Measurements from ENCODE around the gene PFKFB2.

PFKFB2 gene

DNA sequence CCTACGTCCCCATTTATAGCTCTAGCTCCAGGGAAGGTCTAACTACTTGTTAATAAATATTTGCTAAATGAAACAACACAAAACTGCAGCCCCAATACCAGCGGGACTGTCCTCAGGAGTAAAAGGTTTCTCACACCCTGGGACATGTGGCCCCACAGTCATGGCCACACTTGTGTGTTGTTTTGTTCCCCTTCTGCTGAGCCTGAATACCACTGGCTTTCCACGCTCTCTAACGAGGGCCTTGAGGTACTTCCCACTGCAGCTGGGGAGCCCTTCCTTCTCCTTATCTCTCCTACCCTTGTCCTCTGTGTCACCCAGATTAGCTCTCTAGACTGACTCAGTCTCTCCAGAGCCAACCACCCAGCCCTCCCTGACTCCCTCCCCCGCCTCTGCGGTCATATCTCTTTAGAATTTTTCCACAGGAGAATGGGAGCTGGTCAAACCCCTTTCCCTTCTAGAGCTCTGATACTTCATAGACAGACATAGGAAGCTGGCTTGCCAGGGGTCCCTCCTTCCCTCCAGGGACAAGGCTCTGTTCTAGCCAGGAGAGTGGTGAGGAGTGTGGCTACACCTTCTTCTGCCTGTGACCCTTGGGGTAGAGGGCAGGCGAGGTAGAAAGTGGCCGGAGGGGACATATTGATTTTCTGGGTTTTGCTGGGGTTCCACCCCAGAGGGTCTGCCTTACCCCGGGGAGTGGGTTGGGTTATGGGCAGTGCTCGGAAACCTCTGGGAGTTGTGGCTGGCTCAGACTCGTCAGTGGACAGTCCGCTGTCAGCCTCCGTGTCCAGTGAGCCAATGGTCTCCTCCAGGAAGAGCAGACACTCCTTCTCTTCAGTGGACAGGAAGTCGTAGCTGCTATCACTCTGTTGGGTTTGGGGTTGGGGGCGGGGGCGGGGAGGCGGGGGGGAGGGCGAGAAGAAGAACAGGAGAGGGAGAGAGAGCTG is 28.6 kb upstream of the PFKFB2 start:
- no peaks in the 10 kb centered on the region for H3K36me3 ChIP-seq (replicated peaks)
- in situ Hi-C loops (cut with HindIII; ENCODE audit: low pct_ligation_motif_present, low sequenced_read_pairs) = no loop called here
- H3K4me3 ChIP-seq (ENCODE audit: low read depth, low read length) = no peak overlapping the region
- H3K27ac ChIP-seq = peak overlapping the region; percentile 65
- DNase-seq = no peak
- TF ChIP-seq, protein P1, sequence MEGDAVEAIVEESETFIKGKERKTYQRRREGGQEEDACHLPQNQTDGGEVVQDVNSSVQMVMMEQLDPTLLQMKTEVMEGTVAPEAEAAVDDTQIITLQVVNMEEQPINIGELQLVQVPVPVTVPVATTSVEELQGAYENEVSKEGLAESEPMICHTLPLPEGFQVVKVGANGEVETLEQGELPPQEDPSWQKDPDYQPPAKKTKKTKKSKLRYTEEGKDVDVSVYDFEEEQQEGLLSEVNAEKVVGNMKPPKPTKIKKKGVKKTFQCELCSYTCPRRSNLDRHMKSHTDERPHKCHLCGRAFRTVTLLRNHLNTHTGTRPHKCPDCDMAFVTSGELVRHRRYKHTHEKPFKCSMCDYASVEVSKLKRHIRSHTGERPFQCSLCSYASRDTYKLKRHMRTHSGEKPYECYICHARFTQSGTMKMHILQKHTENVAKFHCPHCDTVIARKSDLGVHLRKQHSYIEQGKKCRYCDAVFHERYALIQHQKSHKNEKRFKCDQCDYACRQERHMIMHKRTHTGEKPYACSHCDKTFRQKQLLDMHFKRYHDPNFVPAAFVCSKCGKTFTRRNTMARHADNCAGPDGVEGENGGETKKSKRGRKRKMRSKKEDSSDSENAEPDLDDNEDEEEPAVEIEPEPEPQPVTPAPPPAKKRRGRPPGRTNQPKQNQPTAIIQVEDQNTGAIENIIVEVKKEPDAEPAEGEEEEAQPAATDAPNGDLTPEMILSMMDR (IDR thresholded peaks at IDR 0.05; ENCODE audit: low read depth, low read length, missing control alignments) = no peak
- no peaks in the 10 kb centered on the region for H3K27me3 ChIP-seq (replicated peaks)

DNA sequence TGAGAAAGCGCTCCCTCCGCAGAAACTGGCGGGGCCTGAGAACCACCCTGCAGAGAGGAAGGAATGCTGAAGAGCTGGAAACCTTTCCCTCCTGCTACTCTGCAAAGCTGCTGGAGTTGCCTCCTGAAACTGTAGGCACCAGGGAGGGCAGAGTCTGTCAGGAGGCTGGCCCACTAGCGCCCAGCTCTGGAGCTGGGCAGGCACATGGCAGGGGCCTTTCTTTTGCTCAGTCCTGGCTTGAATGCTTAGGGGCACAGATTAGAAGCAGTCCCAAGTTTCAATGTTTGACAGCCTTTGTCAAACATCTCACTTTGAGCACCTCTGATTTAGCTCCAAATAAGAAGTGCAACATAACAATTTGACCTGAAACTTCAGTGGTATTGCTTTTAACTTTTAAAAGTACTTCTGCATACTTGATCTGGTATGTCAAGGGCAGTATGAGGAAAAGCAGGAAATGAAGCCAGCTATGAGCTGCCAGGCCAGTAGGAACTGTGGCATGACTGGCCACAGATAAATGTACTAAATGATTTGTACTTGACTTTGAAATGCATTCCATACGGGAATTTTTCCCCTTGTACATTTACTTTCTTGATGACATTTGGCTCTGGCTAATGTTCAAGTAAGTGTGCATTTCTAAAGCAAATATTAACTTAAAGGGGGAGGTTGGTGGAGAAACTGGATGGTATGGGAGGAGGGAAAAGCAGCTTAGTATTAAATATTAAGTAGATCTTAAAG is 27.8 kb upstream of the PFKFB2 start:
- in situ Hi-C loops (cut with HindIII; ENCODE audit: low pct_ligation_motif_present, low sequenced_read_pairs) = no loop called here
- TF ChIP-seq, protein P1 (IDR thresholded peaks at IDR 0.05; ENCODE audit: low read depth, low read length, missing control alignments) = no peak
- Histone ChIP-seq H3K36me3 (replicated peaks) (no peaks in the 10 kb centered on the region), H3K27me3 (replicated peaks) (no peaks in the 10 kb centered on the region), H3K27ac (peak overlapping the region; percentile 45), H3K4me3 (ENCODE audit: low read depth, low read length) (no peak overlapping the region)
- no peak for DNase-seq

DNA sequence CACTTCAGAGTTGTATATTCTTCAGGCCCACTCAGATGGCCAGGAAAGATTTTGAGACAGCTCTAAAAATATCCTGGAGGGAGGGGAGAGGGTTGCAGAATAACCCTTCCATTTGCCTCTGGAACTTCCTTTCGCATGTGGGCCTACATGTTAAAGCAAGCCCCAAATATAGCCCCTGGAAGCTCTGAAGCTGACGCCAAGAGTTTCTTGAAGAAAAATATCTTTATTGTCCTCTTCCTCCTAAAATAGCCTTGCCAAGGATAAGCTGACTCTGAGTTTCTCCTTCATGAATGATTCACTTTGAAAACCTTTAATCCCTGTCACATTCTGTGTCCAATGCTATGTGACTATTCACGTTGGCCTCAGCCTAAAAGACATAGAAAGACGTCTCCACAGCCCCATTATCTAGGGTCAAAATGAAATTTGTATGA is 27.0 kb upstream of the PFKFB2 start:
- TF ChIP-seq, protein P1 (IDR thresholded peaks at IDR 0.05; ENCODE audit: low read depth, low read length, missing control alignments) = no peak
- no peak for DNase-seq
- H3K27ac ChIP-seq = no peak overlapping the region

DNA sequence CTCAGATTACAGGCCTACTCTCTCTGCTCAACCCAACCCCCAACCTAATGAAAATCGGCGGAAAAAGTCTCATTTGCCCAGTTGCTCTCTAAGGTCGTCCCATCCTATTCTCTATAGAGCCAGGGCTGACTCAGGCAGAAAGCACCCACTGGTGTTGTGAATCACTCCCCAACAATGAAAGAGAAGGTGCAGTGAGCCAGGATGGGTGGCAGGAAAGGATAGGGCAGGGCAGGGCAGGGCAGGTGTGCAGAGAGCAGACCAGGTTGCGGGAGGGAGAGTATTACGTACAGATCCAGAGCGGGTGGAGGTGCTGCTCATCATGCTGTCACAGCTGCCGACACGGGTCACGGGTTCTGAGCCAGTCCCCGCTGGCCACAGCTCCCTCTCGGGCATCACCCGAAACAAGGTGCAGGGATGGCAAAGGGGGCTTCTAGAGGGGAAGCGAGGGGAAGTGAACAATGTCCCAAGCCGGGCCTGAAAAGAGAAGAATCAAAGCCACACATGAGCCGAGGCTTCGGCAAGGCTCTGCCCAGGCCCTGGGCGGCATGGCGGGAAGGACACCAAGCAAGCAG is 25.8 kb upstream of the PFKFB2 start:
- in situ Hi-C loops (cut with HindIII; ENCODE audit: low pct_ligation_motif_present, low sequenced_read_pairs) = no loop called here
- Histone ChIP-seq H3K4me3 (ENCODE audit: low read depth, low read length) (no peak overlapping the region), H3K27ac (no peak overlapping the region), H3K27me3 (replicated peaks) (no peaks in the 10 kb centered on the region), H3K36me3 (replicated peaks) (no peaks in the 10 kb centered on the region)
- TF ChIP-seq, protein P1 (IDR thresholded peaks at IDR 0.05; ENCODE audit: low read depth, low read length, missing control alignments) = no peak
- peak; percentile 37 for DNase-seq

More for the DNA sequence above, 27.0 kb upstream of the PFKFB2 start:
- Histone ChIP-seq H3K4me3 (ENCODE audit: low read depth, low read length) (no peak overlapping the region), H3K36me3 (replicated peaks) (no peaks in the 10 kb centered on the region), H3K27me3 (replicated peaks) (no peaks in the 10 kb centered on the region)
- in situ Hi-C loops (cut with HindIII; ENCODE audit: low pct_ligation_motif_present, low sequenced_read_pairs) = no loop called here

DNA sequence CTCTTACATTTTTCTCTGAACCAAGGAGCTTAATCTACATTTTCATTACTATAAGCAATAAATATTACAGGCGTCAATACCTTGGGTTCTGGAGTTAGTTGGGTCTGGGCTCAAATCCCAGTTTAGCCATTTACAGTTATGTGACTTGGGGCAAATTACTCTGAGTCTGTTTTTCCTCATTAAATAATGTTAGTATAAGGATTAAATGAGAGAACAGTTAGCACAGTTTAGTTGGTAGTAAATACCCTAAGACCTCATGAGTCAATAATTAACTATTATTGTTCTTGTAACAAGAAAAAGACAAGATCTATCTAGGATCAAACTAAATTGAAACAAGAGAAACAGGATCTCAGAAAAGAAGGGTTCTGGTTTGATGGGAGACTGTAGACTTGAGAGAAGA is 25.2 kb upstream of the PFKFB2 start:
- Histone ChIP-seq H3K27ac (no peak overlapping the region), H3K36me3 (replicated peaks) (no peaks in the 10 kb centered on the region), H3K27me3 (replicated peaks) (no peaks in the 10 kb centered on the region), H3K4me3 (ENCODE audit: low read depth, low read length) (no peak overlapping the region)
- in situ Hi-C loops (cut with HindIII; ENCODE audit: low pct_ligation_motif_present, low sequenced_read_pairs) = no loop called here
- TF ChIP-seq, protein P1 (IDR thresholded peaks at IDR 0.05; ENCODE audit: low read depth, low read length, missing control alignments) = no peak
- no peak for DNase-seq

All from brain microvascular endothelial cell (primary cell).